Stimulated activated CD4-positive, alpha-beta T cell treated with anti-CD3 and anti-CD28 coated beads, Interleukin-2, amount 100 ng/mL, for 4 hours (primary cell): Measurements from ENCODE around the gene CAMK4.

Experiments
- DNase-seq: peaks from one replicate; pipeline ENCODE4 v3.0.0-alpha.2; 2020; ENCODE audit warnings: low read depth

CAMK4 gene

GRCh38 chr5:111425205-111425604 lies 201.0 kb downstream of the CAMK4 start:
- DNase-seq: no peak

- no peak for DNase-seq
Observed at GRCh38 chr5:111427762-111428161, 203.6 kb downstream of the CAMK4 start.

- no peak for DNase-seq
Observed at GRCh38 chr5:111432883-111433536, 208.8 kb downstream of the CAMK4 start.

- DNase-seq: no peak
Observed at GRCh38 chr5:111434800-111435199, 210.6 kb downstream of the CAMK4 start.

GRCh38 chr5:111439473-111440075 lies 215.4 kb downstream of the CAMK4 start:
- DNase-seq: no peak

GRCh38 chr5:111447099-111447498 lies 222.9 kb downstream of the CAMK4 start:
- DNase-seq: no peak

GRCh38 chr5:111447822-111448221 lies 223.6 kb downstream of the CAMK4 start:
- no peak for DNase-seq

GRCh38 chr5:111453295-111453694 lies 229.1 kb downstream of the CAMK4 start:
- no peak for DNase-seq

- no peak for DNase-seq
Observed at GRCh38 chr5:111453747-111454146, 229.6 kb downstream of the CAMK4 start.

- DNase-seq: no peak
Observed at GRCh38 chr5:111454198-111454622, 230.0 kb downstream of the CAMK4 start.

- DNase-seq: no peak
Observed at GRCh38 chr5:111454776-111455175, 230.6 kb downstream of the CAMK4 start.

- no peak for DNase-seq
Observed at GRCh38 chr5:111461255-111461671, 237.1 kb downstream of the CAMK4 start.

GRCh38 chr5:111461934-111462333 lies 237.8 kb downstream of the CAMK4 start:
- DNase-seq: no peak

- DNase-seq: no peak
Observed at GRCh38 chr5:111463311-111463710, 239.1 kb downstream of the CAMK4 start.

- no peak for DNase-seq
Observed at GRCh38 chr5:111469293-111469896, 245.2 kb downstream of the CAMK4 start.

- DNase-seq: no peak
Observed at GRCh38 chr5:111469903-111470302, 245.7 kb downstream of the CAMK4 start.

GRCh38 chr5:111472096-111472495 lies 247.9 kb downstream of the CAMK4 start:
- DNase-seq: no peak

- DNase-seq: no peak
Observed at GRCh38 chr5:111472579-111472978, 248.4 kb downstream of the CAMK4 start.

- no peak for DNase-seq
Observed at GRCh38 chr5:111478266-111478665, 254.1 kb downstream of the CAMK4 start.

GRCh38 chr5:111478898-111479297 lies 254.7 kb downstream of the CAMK4 start:
- no peak for DNase-seq

- DNase-seq: no peak
Observed at GRCh38 chr5:111480346-111480745, 256.2 kb downstream of the CAMK4 start.

GRCh38 chr5:111486055-111486454 lies 261.9 kb downstream of the CAMK4 start:
- DNase-seq: no peak

GRCh38 chr5:111486926-111487325 lies 262.7 kb downstream of the CAMK4 start:
- no peak for DNase-seq

- DNase-seq: no peak
Observed at GRCh38 chr5:111488353-111488752, 264.2 kb downstream of the CAMK4 start.
